Frontal cortex (tissue), 4 donors: ENCODE data around the gene ZFP1. TPM values are rescaled to one million over a fixed set of nuclear protein-coding genes. Genes with fewer than 3 reads are reported as not detected.

Experiments
- DNase-seq, 2 donors: peaks; one replicate each; pipeline ENCODE4 v3.0.0; 2012; ENCODE audit warnings: low spot score in 2 of 2
- FAIRE-seq: peaks from 2 replicates; lab custom pipeline; 2012; peaks lifted over from hg19 to GRCh38; lab: Jason Lieb, UNC
- total RNA-seq: library from RNA; depleted of rRNA; stranded (reverse); fragments of >200 nt; gene quantifications from one replicate; pipeline ENCODE4 v1.2.3, GENCODE V29; 2014
- donor health status: control.
- donor health status: control.
- donor health status: control.

Gene ZFP1
- total RNA-seq, 1 donor from 2014 or later, result 66.9 TPM

DNA sequence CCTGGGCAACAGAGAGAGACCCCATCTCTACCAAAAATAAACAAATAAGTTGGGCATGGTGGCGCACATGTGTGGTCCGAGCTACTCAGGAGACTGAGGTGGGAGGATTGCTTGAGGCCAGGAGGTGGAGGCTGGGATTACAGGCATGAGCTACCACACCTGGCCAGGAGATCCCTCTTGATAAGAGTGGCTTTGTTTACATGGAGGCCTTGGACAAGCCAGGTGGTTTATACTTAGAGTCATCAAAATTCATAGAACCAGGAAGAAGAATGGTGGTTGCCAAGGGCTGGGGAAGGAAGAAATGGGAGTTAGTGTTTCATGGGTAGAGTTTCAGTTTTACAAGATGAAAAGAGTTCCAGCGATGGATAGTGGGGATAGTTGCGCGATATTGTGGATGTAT, 8.8 kb upstream of the ZFP1 start:
- DNase-seq, result no peak
- no peak for FAIRE-seq

DNA sequence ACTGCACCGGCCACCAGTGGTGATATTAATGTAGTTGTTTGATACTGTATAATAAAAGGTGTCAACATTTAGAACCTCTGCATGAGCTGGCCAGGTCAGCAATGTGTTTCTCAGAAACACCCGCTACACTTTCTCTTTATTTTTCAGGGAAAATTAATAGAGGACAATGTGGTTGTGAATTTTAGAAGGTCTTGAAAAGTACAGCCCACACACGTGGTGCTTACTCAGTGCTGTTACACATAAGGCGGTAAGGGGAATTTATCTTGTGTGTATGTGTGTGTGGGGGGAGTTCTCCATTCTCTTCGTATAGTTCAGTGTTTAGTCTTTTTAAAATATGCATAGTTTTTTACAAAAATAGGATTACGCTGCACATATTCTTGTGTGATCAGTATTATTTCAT, 4.4 kb upstream of the ZFP1 start:
- FAIRE-seq, result no peak
- DNase-seq, result no peak

DNA sequence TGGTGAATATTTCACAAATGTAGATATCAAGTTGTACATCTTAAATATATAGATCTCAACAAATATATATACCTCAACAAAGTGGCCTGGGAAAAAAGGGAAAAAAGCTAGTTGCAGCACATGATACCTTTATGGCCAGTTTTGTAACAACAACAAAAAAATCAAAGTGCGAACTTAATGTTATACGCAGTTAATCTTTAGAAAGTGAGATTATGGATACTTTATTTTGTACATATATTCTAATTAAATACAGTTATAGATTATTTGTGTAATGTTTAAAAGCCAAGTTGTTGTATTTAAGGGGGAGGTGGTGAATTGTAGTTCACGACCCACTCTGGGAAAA, 385 bp upstream of the ZFP1 start:
- FAIRE-seq (no peak), DNase-seq (no peak)

DNA sequence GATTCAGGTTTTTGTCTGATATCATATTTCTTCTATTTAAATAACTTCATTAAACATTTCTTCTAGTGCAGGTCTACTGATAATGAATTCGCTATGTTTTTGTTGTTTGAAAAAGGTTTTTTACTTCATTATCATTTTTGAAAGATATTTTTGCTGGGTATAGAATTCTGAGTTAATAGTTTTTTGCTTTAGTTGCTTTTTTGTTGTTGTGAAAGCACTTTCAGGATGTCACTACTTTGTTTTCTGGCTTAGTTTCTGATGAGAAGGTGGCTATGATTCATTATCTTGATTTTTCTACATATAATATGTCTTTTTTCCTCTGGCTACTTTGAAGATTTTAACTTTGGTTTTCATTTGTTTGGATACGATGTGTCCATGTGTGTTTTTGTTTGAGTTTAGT, 3.5 kb downstream of the ZFP1 start:
- FAIRE-seq, result no peak
- no peak for DNase-seq

DNA sequence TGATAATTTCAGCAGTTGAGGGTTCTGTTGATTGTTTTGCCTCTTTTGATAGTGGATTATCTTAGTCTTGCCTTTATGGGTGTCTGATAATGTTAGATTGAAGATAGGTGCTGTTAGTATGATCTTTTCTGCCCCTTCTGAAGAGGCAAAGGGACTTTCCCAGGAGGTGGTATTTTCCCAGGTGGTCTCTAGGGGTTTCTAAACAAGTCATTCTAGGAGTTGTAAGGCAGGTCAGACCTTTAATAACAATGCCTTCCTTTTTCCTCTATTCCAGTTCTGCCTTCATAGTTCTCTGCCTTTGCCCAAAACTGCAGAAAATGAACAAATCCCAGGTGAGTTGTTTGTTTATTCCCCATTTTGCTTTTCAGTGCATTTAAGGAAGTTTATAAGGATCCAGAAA, 4.3 kb downstream of the ZFP1 start:
- FAIRE-seq (no peak), DNase-seq (no peak)

DNA sequence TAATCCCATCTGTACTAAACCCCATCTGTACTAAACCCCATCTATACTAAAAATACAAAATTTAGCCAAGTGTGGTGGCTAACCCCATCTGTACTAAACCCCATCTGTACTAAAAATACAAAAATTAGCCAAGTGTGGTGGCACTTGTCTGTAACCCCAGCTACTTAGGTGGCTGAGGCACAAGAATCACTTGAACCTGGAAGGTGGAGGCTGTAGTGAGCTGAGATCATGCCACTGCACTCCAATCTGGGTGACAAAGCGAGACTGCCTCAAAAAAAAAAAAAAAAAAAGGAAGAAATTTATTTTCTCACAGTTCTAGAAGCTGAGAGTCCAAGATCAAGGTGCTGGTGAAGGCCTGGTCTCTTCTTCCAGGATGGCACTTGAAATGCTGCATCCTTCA, 12.1 kb downstream of the ZFP1 start:
- DNase-seq (no peak), FAIRE-seq (no peak)

DNA sequence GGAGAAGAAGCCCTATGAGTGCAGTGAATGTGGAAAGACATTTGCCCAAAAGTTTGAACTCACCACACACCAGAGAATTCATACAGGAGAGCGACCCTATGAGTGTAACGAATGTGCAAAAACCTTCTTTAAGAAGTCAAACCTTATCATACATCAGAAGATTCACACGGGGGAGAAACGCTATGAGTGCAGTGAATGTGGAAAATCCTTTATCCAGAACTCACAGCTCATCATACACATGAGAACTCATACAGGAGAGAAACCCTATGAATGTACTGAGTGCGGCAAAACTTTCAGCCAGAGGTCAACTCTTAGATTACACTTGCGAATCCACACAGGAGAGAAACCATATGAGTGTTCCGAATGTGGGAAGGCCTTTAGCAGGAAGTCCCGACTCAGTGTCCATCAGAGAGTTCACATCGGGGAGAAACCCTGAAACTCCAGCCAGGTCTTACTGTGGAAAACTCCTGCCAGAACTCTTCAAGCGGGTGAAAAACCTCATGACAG, 21.6 kb downstream of the ZFP1 start:
- FAIRE-seq (no peak), DNase-seq (no peak)

DNA sequence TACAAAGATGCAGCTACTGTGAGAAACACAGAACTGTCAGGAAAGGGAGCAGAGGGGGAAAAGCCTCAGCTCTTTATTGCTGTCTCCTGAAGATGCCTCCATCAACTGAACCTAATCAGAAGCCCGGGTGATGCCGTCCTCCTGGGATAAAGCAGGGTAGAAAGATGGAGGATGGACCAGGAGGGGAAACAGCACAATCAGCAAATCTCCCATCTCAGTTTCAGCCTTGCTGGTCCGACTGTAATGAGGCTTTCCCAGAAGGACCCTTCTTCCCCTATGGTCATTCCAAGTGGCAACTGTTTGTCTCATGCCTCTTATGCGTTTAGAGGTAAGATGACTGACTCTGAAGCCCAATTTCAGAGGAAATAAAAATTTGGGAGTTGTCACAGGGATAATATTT, 24.3 kb downstream of the ZFP1 start:
- DNase-seq (no peak), FAIRE-seq (no peak)

DNA sequence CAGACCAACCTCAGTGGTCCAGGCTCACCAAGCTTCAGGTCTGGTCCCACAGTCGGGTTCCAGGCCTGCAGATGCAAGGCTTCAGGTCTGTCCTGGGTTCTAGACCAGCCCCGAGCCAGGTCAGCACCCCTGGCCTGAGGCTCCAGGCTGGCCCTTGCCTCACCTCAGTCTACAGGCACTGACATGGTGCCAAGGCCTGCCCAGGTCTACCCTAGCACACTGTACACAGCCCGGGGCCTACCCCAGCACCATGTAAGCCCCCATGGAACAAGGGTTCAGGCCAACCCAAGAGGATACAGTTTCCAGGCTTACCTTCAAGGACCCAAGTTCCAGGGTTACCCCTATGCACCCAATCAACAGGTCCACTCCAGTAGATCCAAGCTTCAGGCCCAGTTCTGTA, 26.8 kb downstream of the ZFP1 start:
- DNase-seq (no peak), FAIRE-seq (no peak)

DNA sequence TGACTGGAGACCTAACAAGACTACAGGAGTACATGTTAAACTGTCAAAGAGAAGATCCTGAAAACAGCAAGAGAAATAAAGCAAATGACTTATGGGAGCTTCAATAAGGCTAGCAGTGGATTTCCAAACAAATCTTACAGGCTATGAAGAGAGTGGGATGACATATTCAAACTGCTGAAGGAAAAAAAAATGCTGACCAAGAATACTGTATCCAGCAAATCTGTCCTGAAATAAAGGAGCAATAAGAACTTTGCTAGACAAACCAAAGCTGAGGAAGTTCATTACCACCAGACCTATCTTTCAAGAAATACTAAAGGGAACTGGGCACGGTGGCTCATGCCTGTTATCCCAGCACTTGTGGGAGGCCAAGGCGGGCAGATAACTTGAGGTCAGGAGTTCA, 28.6 kb downstream of the ZFP1 start:
- FAIRE-seq (no peak), DNase-seq (no peak)

DNA sequence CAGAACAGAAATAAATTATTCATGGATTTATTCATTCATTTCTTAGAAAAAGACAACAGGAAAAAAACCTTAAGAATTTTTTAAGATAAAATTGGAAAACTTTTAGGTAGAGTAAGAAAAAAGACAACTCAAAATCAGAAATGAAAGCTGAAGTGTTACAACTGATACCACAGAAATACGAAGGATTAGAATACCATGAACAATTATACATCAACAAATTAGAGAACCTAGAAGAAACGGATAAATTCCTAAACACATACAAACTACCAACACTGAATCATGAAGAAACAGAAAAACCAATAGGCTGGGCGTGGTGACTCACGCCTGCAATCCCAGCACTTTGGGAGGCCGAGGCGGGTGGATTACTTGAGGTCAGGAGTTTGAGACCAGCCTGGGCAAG, 30.9 kb downstream of the ZFP1 start:
- FAIRE-seq (no peak), DNase-seq (no peak)

DNA sequence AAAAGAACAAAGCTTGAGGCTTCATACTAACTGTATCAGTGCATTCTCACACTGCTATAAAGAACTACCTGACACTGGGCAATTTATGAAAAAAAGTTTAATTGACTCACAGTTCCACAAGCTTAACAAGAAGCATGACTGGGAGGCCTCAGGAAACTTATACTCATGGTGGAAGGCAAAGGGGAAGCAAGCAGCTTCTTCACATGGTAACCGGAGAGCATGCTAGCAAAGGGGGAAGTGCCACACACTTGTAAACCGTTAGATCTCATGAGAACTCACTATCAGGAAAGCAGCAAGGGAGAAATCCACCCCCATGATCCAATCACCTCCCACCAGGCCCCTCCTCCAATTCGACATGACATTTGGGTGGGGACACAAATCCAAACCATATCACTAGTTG, 33.3 kb downstream of the ZFP1 start:
- no peak for DNase-seq
- no peak for FAIRE-seq

DNA sequence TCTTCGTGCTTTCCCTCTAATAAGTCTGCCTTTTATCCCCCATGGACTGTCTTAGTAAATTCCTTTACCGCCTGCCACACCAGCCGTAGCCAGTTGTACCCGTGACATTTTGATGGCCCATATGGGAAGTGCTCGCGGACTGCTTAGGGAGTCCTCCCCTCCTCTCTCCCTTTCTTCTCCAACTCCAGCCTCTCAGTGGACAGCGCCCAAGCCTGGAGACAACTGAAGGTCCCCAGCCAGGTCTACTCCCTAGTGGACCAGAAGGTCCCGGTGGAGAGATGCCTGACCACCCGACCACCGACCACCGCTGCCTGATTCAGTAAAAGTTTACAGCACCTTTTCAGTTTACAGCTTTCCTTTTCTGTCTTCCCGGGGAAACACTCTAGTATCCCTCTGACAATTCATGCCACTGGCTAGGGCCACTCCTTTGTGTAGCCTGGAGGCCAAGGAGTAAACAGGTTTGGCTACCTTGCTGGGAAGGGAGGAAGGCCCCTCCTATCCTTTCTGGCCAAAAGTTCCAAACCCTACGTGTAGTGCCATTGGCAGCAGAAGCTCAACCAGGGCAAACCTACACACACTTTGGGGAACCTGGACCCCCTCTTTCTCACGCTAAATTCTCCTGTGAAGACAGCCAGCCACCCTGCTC, 40.6 kb downstream of the ZFP1 start:
- no peak for FAIRE-seq
- no peak for DNase-seq

DNA sequence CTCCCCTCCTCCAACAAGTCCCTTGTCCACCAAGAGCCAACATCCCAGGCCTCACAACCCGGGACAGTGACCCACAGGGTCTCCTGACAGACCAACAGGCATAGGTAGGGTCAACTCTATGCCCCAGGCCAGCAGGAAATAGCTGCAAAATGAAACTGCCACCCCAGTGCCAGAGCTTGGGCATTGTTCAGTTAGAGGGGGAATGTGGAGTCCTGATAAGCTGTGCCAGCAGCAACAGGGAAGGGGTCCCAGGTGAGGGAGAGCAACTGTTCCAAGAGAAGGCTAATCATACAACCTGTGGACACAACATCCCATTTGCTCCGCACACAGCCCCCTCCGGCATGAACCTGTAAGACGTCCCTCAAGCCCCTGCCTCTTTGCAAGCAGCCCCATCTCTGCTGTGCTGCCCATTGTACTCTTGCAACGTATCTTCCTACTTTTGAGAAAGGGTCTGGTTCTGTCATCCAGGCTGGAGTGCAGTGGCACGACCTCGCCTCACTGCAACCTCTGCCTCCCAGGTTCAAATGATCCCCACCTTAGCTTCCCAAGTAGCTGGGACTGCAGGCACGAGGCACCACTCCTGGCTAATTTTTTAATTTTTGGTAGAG, 41.4 kb downstream of the ZFP1 start:
- no peak for FAIRE-seq

DNA sequence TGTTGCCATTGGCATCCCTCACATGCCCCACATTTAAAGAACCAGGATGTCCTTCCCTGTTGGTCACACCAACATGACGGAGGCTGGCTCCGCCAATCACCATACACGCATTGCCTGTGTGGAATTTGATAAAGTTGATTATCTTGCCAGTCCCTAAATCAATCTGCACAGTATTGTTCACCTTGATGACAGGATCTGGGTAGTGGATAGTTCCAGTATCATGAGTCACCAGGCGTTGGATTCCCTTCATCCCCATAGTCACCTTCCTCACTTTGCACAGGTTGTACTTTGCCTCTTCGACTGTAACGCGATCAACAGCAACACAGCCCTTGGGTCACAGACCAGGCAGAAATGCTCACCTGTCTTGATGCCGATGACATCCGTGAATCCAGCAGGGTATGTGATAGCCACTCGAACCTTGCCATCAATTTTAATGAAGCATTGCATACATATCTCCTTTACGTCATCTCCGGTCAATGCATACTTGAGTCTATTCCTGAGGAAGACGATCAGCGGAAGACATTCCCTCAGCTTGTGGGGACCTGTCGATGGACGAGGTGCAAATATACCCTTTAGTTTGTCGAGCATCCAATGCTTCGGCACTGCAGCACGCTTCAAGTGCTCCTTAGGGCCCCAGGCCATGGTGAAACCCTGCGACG, 44.4 kb downstream of the ZFP1 start:
- no peak for DNase-seq

More for the DNA sequence above, 41.4 kb downstream of the ZFP1 start:
- DNase-seq, result no peak

DNA sequence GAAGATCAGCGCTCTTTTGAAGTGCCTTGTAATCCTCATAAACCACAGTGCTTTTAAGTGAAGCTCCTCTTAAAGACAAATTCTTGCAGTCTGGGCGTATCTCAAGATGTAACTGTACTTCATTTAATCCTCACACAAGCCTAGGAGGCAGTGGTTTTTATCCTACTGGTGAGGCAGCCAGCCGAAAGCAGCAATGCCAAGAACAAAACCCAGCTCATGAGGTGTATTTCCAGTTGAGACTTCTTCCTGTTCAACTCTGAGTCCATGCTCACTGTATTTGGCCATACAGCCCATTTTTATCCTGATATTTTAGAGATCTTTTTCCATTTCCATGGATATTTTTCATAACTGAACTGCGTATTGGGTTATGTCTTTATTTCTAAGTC, 44.9 kb downstream of the ZFP1 start:
- FAIRE-seq, result no peak
- no peak for DNase-seq

More for the DNA sequence above, 44.4 kb downstream of the ZFP1 start:
- no peak for FAIRE-seq

DNA sequence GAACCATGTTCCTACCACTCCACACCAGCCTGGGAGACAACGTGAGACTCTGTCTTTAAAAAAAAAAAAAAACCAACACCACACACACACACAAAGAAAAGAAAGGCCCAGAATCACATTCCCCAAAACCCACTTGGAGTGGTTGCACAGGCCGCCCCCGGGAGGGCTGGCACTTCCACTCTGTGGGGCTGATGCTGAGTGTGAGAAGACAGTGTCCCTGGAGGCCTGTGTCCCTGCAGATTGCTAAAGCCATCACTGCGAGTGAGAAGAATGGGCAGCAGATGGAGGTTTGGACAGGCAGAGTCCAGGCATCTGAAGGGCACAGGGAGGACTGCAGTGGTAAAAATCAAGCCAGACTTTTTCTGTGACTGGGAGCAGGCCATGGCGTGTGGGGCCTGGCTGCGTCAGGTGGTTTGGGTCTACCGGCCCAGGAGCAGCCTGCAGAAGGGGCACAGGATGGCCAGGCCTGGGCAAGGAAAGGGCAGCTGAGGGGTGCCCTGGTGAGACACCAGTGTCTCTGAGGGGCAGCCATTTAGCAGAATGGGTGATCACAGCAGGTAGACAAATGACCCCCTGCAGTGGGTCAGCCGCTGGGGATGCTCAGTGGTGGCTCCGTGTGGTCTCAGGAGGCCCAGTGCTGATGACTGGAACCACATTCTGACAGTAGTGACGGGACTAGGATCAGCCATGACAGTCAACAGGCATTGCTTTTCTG, 45.6 kb downstream of the ZFP1 start:
- FAIRE-seq (no peak), DNase-seq (no peak)

DNA sequence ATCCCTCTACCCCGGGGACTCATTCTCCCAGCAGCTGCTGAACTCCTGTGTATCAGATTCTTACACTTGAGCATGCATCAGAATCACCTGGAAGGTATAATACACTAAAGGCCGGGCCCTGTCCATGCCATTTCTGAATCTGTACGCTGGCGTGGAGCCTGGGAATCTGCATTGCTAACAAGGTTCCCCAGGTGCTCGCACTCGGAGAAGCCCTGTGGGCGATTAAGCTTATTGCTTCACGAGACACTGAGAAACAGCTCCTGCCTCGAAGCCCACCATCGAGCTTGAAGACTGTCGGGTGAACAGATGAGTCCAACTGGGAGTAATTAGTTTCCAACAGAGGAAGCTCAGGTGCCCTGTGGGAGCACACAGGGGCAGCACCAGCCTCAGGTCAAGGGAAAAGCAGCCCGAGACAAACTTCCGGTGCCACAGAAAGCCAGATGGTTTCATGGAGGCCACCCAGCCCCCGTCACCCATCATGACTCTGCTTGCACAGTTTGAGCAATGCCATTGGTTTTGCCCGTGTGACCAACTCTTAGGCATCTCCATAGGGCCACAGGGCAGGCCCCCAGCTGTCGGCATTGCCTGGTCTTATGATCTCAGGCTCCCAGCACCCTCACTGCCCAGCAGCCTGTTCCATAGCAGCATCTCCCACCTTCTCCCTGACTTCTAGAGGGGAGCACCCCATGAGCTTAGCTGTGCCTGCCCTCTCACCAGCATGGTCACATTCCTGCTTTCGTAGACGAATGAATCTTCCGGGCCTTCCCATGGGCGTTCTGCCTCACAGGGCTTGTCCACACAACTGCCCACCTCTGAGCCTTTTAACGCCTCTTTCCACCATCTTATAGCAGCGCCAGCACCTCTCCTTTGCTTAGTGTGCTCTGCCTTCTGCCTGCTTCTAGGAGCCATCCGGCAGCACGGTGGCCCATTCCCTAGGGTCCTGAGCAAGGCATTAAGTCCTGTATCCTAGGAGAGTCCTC, 47.8 kb downstream of the ZFP1 start:
- no peak for FAIRE-seq
- DNase-seq, result no peak

DNA sequence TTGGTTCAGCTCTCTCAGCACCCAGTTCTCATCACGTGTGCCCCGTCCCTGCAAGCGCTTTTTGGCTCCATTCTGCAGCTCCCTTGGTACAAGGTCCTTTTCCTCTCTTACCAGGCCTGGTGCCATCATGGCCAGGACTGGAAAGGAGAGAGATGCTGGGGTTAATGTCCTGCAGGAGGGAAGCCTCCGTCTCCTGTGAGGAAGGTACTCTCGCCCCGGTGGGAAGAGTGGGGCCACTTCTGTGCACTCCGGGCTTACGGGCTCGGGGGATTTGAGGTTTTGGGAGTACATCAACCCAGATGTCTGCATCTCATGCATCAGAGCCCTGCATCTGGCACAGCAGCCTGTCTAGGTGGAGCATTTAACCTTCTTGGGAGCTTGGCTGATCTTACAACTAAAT, 48.5 kb downstream of the ZFP1 start:
- FAIRE-seq, result no peak
- DNase-seq, result no peak
